Panc1 (cell line): ENCODE data around the gene PSENEN.

ENCODE experiments used
- CTCF ChIP-seq: fragments of 450-650 bp; IDR thresholded peaks from 2 replicates; pipeline ENCODE4 v1.5.1; 2017; ENCODE audit warnings: mild to moderate bottlenecking
- POLR2AphosphoS5 ChIP-seq: IDR thresholded peaks from 2 replicates; pipeline ENCODE4 v1.6.1; 2012; ENCODE audit warnings: mild to moderate bottlenecking, low read depth, low read length, moderate library complexity
- SIN3A ChIP-seq: IDR thresholded peaks from 2 replicates; pipeline ENCODE4 v1.6.1; 2012; ENCODE audit warnings: low read depth, mild to moderate bottlenecking, low read length, moderate library complexity, borderline replicate concordance; ENCODE audit not compliant: insufficient read depth
- TF ChIP-seq, protein P1 (sequence below), 2 experiments: IDR thresholded peaks; 2 replicates each; pipeline ENCODE4 v1.6.1; 2011 to 2012; ENCODE audit warnings: low read depth in 2 of 2, control low read depth in 1 of 2, low read length in 1 of 2, mild to moderate bottlenecking in 1 of 2, moderate library complexity in 1 of 2; ENCODE audit not compliant: insufficient read depth in 1 of 2

DNA sequence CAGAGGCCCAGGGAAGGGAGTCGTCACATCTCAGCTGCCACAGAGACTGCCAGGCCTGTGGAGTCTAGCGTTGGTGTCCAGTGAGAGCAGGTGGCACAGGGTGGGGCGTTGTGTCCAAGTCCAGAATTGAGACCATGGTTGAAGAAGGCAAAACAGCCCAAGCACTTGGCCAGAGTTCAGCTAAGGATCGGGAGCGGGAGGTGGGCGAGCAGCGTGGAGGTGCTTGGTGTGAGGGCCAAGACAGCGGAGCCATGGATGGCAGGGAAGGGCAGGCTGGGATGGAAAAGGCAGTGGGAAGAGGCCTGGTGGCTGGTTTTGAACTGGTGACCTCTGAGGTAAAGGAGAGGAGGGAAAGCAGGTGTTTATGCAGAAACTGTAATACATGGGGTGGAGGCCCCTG is 11.2 kb upstream of the PSENEN start:
- TF ChIP-seq SIN3A = no peak
- no peak for TF ChIP-seq CTCF
- TF ChIP-seq, protein P1, sequence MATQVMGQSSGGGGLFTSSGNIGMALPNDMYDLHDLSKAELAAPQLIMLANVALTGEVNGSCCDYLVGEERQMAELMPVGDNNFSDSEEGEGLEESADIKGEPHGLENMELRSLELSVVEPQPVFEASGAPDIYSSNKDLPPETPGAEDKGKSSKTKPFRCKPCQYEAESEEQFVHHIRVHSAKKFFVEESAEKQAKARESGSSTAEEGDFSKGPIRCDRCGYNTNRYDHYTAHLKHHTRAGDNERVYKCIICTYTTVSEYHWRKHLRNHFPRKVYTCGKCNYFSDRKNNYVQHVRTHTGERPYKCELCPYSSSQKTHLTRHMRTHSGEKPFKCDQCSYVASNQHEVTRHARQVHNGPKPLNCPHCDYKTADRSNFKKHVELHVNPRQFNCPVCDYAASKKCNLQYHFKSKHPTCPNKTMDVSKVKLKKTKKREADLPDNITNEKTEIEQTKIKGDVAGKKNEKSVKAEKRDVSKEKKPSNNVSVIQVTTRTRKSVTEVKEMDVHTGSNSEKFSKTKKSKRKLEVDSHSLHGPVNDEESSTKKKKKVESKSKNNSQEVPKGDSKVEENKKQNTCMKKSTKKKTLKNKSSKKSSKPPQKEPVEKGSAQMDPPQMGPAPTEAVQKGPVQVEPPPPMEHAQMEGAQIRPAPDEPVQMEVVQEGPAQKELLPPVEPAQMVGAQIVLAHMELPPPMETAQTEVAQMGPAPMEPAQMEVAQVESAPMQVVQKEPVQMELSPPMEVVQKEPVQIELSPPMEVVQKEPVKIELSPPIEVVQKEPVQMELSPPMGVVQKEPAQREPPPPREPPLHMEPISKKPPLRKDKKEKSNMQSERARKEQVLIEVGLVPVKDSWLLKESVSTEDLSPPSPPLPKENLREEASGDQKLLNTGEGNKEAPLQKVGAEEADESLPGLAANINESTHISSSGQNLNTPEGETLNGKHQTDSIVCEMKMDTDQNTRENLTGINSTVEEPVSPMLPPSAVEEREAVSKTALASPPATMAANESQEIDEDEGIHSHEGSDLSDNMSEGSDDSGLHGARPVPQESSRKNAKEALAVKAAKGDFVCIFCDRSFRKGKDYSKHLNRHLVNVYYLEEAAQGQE (IDR thresholded peaks at IDR 0.05; ENCODE audit: insufficient read depth in 1 of 2, low read depth in 2 of 2, low read length in 1 of 2) = no peak
- TF ChIP-seq POLR2AphosphoS5 = no peak
